Medulla oblongata (tissue), 1 donor: ENCODE data around the gene MIB2.
"Not testable (repeated sequence)": the region's sequence is repeated elsewhere in the genome, so short reads cannot be mapped to it uniquely, and the experiment has no call there.

Source experiments
- DNase-seq: peaks from one replicate; pipeline ENCODE4 v3.0.0-alpha.2; 2015; ENCODE audit errors: extremely low spot score

Gene MIB2

GRCh38 chr1:1627261-1627828, 12.0 kb downstream of the MIB2 start:
- DNase-seq: no peak

GRCh38 chr1:1627829-1628753, 12.8 kb downstream of the MIB2 start:
- no peak for DNase-seq

- DNase-seq: no peak
Observed at GRCh38 chr1:1628754-1629429, 13.6 kb downstream of the MIB2 start.

- no peak for DNase-seq
Observed at GRCh38 chr1:1629430-1630190, 14.3 kb downstream of the MIB2 start.

- DNase-seq: no peak
Observed at GRCh38 chr1:1630191-1630964, 15.1 kb downstream of the MIB2 start.

GRCh38 chr1:1630965-1631781, 15.9 kb downstream of the MIB2 start:
- DNase-seq: peak; percentile 24

- no peak for DNase-seq
Observed at GRCh38 chr1:1631782-1632420, 16.6 kb downstream of the MIB2 start, which contains the start of gene MMP23B. Gene MMP23B (plus strand): TSS chr1:1632173. CDS start chr1:1632219, 46 bp downstream.

- DNase-seq: not testable (repeated sequence)
Observed at GRCh38 chr1:1633409-1633808, 18.1 kb downstream of the MIB2 start.

GRCh38 chr1:1634613-1635012, 19.3 kb downstream of the MIB2 start:
- not testable (repeated sequence) for DNase-seq

GRCh38 chr1:1636621-1637478, 21.6 kb downstream of the MIB2 start:
- DNase-seq: not testable (repeated sequence)

GRCh38 chr1:1637479-1637875, 22.2 kb downstream of the MIB2 start:
- DNase-seq: not testable (repeated sequence)

- not testable (repeated sequence) for DNase-seq
Observed at GRCh38 chr1:1638528-1638927, 23.2 kb downstream of the MIB2 start.

- DNase-seq: not testable (repeated sequence)
Observed at GRCh38 chr1:1639368-1639767, 24.1 kb downstream of the MIB2 start.

GRCh38 chr1:1640081-1640480, 24.8 kb downstream of the MIB2 start:
- not testable (repeated sequence) for DNase-seq

- not testable (repeated sequence) for DNase-seq
Observed at GRCh38 chr1:1640711-1641461, 25.6 kb downstream of the MIB2 start.

GRCh38 chr1:1646326-1646725, 31.0 kb downstream of the MIB2 start:
- not testable (repeated sequence) for DNase-seq

- DNase-seq: not testable (repeated sequence)
Observed at GRCh38 chr1:1647567-1648241, 32.4 kb downstream of the MIB2 start.
